GM21526 (cell line): Measurements from ENCODE around the gene ZNF619.

Source experiments
- ATAC-seq: cut with Tn5 transposase; IDR thresholded peaks from one replicate; pipeline ENCODE4 v1.9.1; 2021; ENCODE audit warnings: moderate library complexity; ENCODE audit not compliant: unreplicated experiment, low FRiP score

The ZNF619 gene

DNA sequence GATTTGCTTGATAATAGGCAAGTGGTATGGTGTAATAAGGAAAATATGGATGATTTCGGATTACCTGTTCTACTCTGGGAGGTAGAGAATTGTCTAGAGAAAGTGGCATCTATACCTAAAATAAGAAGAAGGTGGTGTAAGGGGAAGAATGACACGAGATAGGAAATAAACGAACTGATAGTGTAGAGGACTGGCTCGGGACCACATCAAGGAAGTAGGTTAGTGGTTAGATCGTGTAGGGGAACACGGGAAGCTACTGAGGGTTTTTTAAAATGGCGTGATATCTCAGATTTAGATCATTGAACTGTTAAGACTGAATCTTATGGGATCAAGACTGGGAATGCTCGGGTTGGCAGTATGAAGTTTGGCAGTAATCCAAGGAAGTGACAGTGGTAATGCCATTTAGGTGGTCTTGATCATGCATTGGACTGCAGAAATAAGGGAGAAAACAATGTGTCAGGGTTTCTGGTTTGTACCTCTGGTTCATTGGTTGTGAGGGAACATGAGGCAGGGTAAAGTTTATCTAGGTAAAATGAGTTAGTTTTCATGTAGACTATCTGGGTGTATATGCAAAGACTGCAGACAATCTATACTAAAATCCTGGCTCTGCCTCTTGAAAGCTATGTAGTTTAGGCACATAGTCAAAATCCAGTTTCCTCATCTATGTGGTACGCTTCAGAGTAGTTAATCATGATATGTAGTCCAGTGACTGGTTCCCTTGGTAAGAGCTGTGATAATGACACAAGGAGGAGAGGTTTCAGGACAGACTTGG, 12.4 kb upstream of the ZNF619 start:
- no peak for ATAC-seq

DNA sequence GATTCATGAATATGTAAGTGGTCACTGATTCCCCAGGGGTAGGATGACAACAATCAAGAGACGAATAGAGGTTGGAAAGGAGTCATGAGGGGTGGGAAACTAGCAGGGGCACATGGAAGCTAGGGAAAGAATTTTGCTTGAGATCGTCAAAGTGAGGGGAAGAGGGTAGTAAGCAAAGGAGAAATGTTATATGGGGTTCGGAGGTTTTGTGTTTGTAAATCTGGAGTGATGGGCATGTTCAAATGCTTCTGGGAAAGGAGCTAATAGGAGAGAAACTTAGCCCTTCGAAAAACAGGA, 11.9 kb upstream of the ZNF619 start:
- no peak for ATAC-seq

DNA sequence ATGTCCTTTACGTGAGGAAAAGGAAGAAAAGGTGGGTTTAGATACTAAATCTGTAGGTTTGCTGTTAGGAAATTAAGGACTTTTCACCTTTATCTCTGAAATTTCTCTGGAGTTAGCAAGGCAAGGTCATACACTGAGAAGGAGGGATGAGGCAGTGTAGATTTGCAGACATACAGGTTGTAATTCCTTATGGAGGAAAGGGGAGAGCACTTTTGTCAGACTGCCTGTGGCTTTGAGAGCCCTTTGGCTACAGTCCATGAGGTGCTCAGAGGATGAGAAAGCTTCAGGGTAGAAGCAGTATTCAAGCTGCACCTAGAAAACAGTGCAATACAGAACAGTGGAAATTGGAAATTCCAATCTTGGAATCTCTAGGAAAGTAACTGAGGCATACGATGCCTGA, 11.5 kb upstream of the ZNF619 start:
- no peak for ATAC-seq

DNA sequence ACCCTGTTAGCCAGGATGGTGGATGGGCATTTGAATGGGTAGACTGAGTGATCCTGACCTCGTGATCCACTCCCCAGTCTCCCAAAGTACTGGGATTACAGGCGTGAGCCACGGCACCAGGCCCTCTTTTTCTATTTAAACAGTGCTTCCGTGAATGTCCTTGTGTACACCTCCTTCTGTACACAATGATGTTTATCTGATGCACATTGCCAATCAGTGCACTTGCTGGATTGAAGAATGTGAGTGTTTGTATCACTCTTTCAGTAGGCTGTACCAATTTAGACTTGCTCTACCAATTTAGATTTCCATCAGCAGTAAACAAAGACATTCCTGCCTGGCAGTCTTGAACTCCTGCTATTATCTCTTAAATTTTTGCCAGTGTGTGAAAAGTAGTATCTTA, 8.9 kb upstream of the ZNF619 start:
- ATAC-seq: no peak

DNA sequence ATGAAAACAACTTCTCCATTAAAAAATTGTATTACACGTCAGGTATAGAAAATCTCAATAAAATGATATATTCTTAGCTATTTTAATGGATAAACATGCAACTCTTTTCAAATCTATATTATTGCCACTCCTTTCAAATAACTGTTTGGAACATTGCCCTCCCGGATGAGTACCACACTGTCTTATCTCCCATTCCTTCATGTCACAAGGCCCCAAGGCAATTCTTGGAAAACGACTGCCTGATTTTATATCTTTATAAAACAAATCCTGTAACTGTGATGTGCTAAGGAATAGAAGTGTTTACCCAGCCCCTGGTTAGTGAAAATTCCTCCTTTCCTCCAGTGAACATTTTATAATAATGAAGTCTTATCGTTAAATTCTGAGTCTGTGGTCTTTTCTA, 6.2 kb upstream of the ZNF619 start:
- no peak for ATAC-seq

DNA sequence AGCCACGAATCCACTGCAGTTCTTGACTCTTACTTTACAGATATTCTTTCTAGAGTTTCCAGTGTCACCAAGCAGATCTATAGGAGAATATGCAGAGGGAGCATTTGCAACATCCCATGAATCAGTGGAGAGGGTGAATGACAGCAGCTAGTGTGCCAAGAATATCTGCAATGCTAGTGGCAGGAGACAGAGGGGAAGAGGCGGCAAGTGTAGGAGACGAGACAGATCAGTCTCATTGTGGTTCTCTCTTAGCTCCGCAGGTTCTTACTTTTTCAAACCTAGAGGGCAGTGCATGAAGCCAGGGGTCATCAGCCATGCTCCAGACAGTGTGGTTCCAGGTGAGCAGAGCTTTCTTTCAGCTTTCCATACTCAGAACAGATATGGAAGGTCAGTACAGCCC, 744 bp downstream of the ZNF619 start:
- ATAC-seq: no peak

DNA sequence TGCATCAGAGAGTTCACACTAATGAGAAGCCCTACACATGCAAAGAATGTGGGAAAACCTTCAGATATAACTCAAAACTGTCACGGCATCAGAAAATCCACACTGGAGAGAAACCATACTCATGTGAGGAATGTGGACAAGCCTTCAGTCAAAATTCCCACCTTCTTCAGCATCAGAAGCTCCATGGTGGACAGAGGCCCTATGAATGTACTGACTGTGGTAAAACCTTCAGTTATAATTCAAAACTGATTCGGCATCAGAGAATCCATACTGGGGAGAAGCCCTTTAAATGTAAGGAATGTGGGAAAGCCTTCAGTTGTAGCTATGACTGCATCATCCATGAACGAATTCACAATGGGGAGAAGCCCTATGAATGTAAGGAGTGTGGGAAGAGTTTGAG, 10.2 kb downstream of the ZNF619 start:
- no peak for ATAC-seq

DNA sequence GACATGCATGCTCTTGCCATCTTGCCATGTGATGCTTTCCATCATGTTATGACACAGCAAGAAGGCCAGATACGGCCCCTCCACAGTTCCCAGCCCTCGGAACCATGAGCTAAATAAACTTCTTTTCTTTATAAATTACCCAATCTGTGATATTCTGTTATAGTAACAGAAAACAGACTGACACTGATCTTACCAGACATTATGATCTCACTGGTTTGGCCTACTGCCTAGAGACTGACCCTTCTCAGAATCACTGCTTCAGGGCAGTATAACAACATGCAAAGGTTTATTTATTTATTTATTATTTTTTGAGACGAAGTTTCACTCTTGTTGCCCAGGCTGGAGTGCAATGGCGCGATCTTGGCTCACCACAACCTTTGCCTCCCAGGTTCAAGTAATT, 14.0 kb downstream of the ZNF619 start:
- no peak for ATAC-seq

DNA sequence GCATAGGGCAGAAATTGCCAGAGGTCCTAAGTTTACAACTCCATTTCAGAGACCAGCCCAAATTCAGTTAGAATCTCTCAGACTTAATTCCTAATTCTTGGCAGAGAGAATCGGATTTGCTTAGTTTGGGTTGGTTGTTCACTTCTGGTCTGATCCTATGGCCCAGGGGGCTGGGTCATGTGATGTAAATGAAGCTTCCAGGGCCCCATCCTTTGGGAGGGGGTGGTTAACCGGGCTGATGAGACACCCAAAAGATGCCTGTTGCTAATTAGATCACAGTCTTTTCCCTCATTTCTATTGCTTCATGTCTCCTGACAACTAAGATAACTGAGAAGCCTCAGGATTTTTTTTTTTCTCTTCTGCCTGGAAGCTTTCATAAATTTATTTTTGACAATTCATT, 17.8 kb downstream of the ZNF619 start:
- ATAC-seq: no peak

DNA sequence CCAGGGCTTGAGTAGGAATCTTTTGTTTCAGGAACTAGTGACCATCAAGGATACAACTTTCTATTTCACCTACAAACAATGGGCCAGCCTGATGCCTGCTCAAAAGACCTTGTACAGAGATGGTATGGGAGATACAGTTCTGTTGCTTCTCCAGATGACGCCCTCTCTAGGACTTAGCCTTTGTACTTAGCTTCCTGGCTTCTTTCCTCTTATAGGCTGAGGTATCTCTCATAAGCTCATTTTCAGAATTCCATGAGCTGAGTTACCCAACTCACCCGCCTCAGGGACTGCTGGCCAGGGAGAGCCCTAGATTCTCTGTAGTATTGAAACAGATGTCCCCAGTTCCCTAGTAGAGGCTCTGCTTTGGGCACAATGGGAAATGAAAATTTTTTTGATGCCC, 20.4 kb downstream of the ZNF619 start:
- ATAC-seq: no peak

DNA sequence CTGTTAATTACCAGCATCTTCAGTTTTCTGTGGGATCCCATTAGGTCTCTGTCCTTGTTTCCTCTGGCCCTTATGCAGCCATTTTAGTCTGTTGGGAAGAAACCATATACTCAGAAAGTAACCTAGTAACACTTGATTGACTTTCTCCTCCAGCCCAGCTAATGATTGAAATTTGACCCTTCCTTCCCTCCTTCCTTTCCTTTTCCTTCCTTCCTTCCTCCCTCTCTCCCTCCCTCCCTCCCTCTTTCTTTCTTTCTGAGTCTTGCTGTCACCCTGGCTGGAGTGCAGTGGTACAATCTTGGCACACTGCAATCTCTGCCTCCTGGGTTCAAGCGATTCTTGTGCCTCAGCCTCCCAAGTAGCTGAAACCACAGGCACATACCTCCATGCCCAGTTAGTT, 23.0 kb downstream of the ZNF619 start:
- no peak for ATAC-seq

DNA sequence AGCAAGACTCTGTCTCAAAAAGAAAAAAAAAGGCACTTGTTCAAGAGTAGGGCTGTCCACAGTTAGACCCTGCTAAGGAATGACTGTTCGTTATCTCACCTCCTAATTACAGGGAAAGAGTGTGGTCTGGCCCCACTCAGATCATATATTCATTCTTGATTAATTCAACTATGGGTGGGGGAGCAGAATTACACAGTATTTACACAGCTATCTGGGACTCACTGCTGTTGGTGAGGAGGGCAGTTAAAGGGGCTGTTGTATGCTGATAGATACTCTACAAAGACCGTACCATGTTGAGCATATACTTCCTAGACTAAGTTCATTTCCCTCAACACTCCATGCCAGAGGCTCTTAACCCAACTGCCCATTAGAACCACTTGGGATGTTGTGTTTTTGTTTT, 25.1 kb downstream of the ZNF619 start:
- ATAC-seq: no peak

DNA sequence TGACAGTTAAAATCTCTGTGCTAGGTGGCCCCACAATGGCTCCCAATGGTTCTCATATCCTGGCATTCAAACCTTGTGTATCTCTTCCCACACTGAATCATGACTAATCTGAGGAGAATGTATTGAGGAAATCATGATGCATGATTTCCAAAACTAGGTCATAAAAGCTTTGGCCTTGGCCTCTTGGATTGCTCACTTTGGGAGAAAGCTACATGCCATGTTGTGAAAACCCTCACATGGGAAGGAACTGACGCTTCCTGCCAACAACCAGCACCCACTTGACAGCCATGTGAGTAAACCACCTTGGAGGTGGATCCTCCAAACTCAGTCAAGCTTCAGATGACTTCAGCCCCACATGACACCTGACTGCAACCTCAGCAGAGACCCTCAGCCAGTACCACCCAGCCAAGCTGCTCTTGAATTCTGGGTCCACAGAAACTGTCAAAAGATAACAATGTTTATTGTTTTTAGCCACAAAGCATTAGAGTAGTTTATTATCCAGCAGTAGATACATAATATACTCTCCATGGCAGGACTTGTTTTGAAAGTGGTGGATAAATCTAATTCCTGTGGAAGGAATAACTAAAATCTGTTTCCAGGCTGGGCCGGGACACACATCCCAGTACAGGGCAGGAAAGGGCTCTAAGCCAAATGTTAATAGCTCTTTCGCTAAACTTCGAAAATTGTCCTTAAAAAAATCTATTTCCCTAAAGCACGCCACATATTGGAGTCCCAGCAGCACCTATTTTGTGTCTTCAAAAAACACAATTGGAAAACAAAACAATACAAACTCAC, 27.9 kb downstream of the ZNF619 start:
- no peak for ATAC-seq

DNA sequence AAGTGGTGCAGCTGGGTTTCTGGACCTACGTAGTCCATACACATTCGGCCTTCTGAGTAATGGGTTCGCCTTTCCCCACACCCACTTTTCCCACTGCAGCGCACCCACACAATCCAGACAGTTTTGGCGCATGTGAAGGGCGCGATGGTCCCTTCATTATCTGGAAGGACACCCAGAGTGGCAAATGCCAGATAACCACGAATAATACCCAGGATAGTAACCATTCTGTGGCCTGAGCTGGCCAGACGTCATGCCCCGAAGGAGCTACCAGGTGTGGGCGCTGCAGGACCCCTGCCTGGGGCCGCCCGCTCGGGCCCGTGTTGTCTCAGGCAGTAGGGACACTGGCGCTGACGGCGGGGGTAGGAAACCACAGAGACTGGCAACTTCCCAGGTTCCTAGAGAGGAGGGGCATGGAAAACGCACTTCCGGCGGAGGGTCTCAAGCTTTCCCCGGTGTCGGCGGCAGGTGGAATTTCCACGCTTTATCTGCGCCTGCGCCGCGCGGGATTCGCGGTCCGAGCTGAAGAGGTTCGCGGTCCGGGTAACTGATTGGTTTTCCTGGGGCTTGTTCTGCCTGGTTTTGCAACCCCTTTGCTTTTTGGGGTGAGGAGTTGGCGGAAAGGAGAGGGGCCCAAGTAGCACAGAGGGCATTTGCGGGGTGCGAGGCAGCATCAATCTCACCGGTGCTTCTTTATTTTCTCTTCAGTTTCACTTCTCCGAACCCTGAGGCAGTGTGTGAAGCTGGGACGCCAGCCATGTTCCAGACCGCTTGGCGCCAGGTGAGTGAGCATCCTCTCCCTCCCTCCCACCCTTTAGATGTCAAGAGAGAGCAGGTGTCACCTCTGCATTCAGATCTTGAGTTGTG, 28.9 kb downstream of the ZNF619 start, which contains the start of gene ZNF620:
Gene ZNF620 (plus strand): TSS at position 441 of the 864 bp plus-strand sequence. CDS start 314 bp downstream, at position 755.
- ATAC-seq: peak; percentile 75

DNA sequence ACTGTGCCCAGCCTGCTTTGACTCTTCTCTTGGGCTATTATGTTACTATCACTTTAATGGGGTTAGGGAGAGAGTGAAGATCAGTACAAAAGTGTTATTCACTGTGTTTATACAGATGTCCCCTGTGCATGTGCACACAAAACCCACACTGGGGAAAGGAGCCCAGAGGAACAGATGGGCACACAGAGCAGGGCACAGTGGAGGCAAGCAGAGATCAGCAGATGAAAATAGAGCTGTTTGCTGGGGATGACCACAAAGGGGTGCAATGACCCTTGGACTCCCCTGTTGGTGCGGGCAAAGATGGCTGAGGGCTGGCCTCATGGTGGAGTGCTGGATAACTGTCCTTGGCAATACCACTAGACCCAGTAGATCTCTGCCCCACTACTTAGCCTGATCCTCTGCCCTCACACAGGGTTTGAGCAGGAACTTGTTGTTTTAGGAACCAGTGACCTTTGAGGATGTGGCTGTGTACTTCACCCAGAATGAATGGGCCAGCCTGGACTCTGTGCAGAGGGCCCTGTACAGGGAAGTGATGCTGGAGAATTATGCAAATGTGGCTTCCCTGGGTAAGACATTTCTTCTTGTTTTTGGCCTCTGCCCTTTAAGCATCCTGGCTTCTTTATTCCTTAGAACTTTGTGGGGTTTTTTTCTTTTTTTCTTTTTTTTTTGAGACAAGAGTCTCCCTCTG, 34.3 kb downstream of the ZNF619 start:
- no peak for ATAC-seq

DNA sequence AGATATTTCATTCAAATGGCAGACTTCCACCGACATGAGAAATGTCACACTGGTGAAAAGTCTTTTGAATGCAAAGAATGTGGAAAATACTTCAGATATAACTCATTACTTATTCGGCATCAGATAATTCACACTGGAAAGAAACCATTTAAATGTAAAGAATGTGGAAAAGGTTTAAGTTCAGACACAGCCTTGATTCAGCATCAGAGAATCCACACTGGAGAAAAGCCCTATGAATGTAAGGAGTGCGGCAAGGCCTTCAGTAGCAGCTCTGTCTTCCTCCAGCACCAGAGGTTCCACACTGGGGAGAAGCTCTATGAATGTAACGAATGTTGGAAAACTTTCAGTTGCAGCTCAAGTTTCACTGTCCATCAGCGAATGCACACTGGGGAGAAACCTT, 39.3 kb downstream of the ZNF619 start:
- no peak for ATAC-seq

DNA sequence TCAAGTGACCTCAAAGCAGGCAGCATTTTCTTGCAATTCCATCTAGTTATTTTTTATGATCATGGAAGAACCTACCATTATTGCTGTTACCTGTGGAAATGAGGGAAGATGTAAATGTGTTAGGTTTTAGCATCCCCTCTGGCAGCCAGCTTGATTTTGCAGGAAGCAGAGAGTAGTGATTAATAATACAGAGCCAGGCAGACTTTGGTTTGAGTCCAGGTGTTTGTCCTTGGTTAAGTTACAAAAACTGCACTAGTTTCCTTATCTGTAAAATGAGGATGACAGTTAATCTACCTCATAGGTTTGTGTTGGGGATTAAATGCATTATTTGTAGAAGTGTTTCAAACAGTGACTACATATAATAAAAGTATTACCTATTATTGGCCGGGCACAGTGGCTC, 41.1 kb downstream of the ZNF619 start:
- ATAC-seq: no peak

DNA sequence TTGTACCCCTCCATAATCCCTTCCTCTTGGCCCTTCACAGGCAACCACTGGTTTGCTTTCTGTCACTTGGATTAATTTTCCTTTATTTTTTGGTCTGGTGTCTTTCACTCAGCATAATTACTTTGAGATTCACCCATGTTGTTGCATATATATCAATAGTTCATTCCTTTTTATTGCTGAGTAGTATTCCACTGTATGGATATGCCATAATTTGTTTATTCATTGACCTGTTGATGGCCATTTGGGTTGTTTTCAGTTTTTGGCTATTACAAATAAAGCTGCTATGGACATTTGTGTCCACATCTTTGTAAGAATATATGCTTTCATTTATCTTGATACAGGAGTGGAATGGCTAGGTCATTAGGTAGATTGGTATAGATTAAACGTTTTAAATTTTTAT, 41.9 kb downstream of the ZNF619 start:
- ATAC-seq: no peak

DNA sequence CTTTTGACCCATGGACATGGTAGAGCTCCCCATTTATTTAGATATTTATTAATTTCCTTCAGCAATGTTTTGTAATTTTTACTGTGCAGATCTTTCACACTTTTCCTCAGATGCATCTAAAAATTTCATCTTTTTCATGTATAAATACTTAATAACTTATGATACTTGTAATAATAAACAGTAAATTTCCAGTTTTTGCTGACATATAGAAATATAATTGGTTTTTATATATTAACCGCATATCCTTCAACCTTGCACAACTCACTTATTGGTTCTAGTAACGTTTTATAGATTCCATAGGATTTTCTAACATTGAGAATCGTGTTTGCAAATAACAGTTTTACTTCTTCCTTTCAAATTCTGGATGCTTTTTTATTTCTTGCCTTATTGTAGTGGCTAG, 44.3 kb downstream of the ZNF619 start:
- no peak for ATAC-seq

DNA sequence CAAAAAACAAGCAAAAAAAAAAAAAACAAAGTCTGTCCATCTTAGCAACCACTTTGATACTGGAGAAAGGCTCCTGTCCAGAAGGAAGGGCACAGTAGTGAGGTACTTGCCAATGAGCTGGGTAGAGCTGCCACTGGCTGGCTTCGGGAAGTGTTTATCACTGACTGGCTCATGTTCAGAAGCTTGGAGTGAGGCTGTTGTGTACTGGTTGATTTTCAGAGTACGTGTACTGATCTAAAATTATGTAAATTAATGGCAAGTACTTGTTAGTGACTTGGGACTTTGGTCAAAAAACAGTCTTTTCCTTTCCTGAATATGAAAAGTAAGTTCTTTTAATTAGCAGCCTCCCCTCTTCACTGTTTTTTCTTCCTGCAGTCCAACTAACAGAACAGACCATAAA, 46.9 kb downstream of the ZNF619 start:
- ATAC-seq: no peak

DNA sequence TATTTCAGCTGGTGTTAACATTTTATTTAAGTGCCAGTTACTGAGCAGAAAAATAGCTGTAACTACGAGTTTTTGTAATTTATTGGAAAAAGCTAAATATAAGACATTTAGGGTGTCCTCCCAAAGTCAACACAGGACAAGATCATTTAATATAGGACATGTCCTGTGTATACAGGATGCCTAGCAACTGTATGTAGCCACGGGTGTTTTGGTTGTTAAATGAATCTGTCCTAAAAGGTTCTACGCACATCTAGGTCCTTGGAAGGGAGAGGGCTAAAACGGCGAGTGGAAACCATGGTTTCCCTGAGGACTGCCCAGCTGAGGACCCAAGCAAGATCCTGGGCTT, 47.3 kb downstream of the ZNF619 start:
- peak; percentile 9 for ATAC-seq
